ENCODE data around the gene ANO6.
"Not testable (repeated sequence)": the region's sequence is repeated elsewhere in the genome, so short reads cannot be mapped to it uniquely, and the experiment has no call there.

Gene ANO6

GRCh38 chr12:45215419-45216229 is at the start of gene ANO6:
TSS of gene ANO6 (plus strand) at chr12:45216095. CDS start at chr12:45216322, 227 bp downstream.
- Histone ChIP-seq H3K36me3 (peaks cover 2% of the 10 kb centered on the region; the same call in 1 of the 2 replicates), H3K9me3 (no peaks in the 10 kb centered on the region), H3K27me3 (no peaks in the 10 kb centered on the region), H3K4me3 (peak within 1 kb of the TSS; percentile 95), H4K20me1 (peaks cover 40% of the 10 kb centered on the region), H3K4me1 (peaks cover 47% of the 10 kb centered on the region), H3K4me2 (peak within 1 kb of the TSS; percentile 88), H3K9ac (peak within 1 kb of the TSS; percentile 92), H3K27ac (peak within 1 kb of the TSS; percentile 91)
- TF ChIP-seq Cebpa-rat (IDR thresholded peaks at IDR 0.05): no peak

- Histone ChIP-seq H3K4me1 (no peaks in the 10 kb centered on the region), H3K27ac (no peak overlapping the region), H3K4me2 (no peak overlapping the region), H3K36me3 (no peaks in the 10 kb centered on the region), H3K27me3 (no peaks in the 10 kb centered on the region), H3K9ac (no peak overlapping the region), H3K9me3 (no peaks in the 10 kb centered on the region), H4K20me1 (no peaks in the 10 kb centered on the region), H3K4me3 (no peak overlapping the region)
- no peak for TF ChIP-seq Cebpa-rat (IDR thresholded peaks at IDR 0.05)
Observed at GRCh38 chr12:45168976-45169375, 46.9 kb upstream of the ANO6 start.

- TF ChIP-seq Cebpa-rat (IDR thresholded peaks at IDR 0.05): no peak
- H3K9me3 ChIP-seq: peaks cover 11% of the 10 kb centered on the region
- H3K27ac ChIP-seq: no peak overlapping the region
- H3K4me2 ChIP-seq: no peak overlapping the region
- H4K20me1 ChIP-seq: no peaks in the 10 kb centered on the region
- peaks cover 6% of the 10 kb centered on the region for H3K36me3 ChIP-seq
- H3K9ac ChIP-seq: no peak overlapping the region
- H3K4me3 ChIP-seq: no peak overlapping the region
- no peaks in the 10 kb centered on the region for H3K4me1 ChIP-seq
- H3K27me3 ChIP-seq: no peaks in the 10 kb centered on the region
Observed at GRCh38 chr12:45170456-45171042, 45.3 kb upstream of the ANO6 start.

- H3K4me3 ChIP-seq, H3K4me2 ChIP-seq, H3K9ac ChIP-seq, H3K27ac ChIP-seq, H4K20me1 ChIP-seq, H3K4me1 ChIP-seq, H3K27me3 ChIP-seq: not testable (repeated sequence)
- Histone ChIP-seq H3K36me3 (peaks cover 24% of the 10 kb centered on the region), H3K9me3 (peaks cover 37% of the 10 kb centered on the region)
Observed at GRCh38 chr12:45173293-45173692, 42.6 kb upstream of the ANO6 start.

- Histone ChIP-seq H3K4me1 (no peaks in the 10 kb centered on the region), H4K20me1 (no peaks in the 10 kb centered on the region), H3K36me3 (peaks cover 32% of the 10 kb centered on the region), H3K4me2 (no peak overlapping the region), H3K9ac (no peak overlapping the region), H3K27me3 (no peaks in the 10 kb centered on the region), H3K9me3 (peaks cover 50% of the 10 kb centered on the region), H3K27ac (no peak overlapping the region), H3K4me3 (no peak overlapping the region)
- TF ChIP-seq Cebpa-rat (IDR thresholded peaks at IDR 0.05): no peak
Observed at GRCh38 chr12:45174595-45174994, 41.3 kb upstream of the ANO6 start.

- Histone ChIP-seq H3K27ac (no peak overlapping the region), H3K36me3 (peaks cover 32% of the 10 kb centered on the region), H3K9ac (no peak overlapping the region), H3K27me3 (no peaks in the 10 kb centered on the region), H3K4me2 (no peak overlapping the region), H3K4me1 (no peaks in the 10 kb centered on the region), H3K9me3 (peaks cover 53% of the 10 kb centered on the region), H4K20me1 (no peaks in the 10 kb centered on the region), H3K4me3 (no peak overlapping the region)
- no peak for TF ChIP-seq Cebpa-rat (IDR thresholded peaks at IDR 0.05)
Observed at GRCh38 chr12:45178771-45179170, 37.1 kb upstream of the ANO6 start.

- no peak overlapping the region for H3K4me3 ChIP-seq
- TF ChIP-seq Cebpa-rat (IDR thresholded peaks at IDR 0.05): no peak
- peaks cover 24% of the 10 kb centered on the region for H3K9me3 ChIP-seq
- no peak overlapping the region for H3K27ac ChIP-seq
- no peaks in the 10 kb centered on the region for H4K20me1 ChIP-seq
- H3K4me2 ChIP-seq: no peak overlapping the region
- H3K27me3 ChIP-seq: no peaks in the 10 kb centered on the region
- no peaks in the 10 kb centered on the region for H3K4me1 ChIP-seq
- peaks cover 10% of the 10 kb centered on the region; the same call in 1 of the 2 replicates for H3K36me3 ChIP-seq
- H3K9ac ChIP-seq: no peak overlapping the region
Observed at GRCh38 chr12:45182511-45182910, 33.4 kb upstream of the ANO6 start.

- Histone ChIP-seq H3K9ac (no peak overlapping the region), H3K4me1 (no peaks in the 10 kb centered on the region), H3K4me2 (no peak overlapping the region), H3K27me3 (no peaks in the 10 kb centered on the region), H4K20me1 (no peaks in the 10 kb centered on the region), H3K9me3 (peaks cover 17% of the 10 kb centered on the region), H3K27ac (no peak overlapping the region), H3K4me3 (no peak overlapping the region), H3K36me3 (0 out of 2 replicates have a peak, but pooled peaks cover 8% of the 10 kb centered on the region)
- no peak for TF ChIP-seq Cebpa-rat (IDR thresholded peaks at IDR 0.05)
Observed at GRCh38 chr12:45183246-45183645, 32.6 kb upstream of the ANO6 start.

- no peak overlapping the region for H3K4me2 ChIP-seq
Observed at GRCh38 chr12:45184147-45184963, 31.5 kb upstream of the ANO6 start.

More at GRCh38 chr12:45184147-45184963, 31.5 kb upstream of the ANO6 start:
- Histone ChIP-seq H3K27me3 (no peaks in the 10 kb centered on the region), H3K27ac (no peak overlapping the region), H3K9me3 (peaks cover 6% of the 10 kb centered on the region), H3K9ac (no peak overlapping the region), H4K20me1 (no peaks in the 10 kb centered on the region), H3K4me1 (no peaks in the 10 kb centered on the region), H3K4me3 (no peak overlapping the region), H3K36me3 (0 out of 2 replicates have a peak, but pooled peaks cover 1% of the 10 kb centered on the region)
- no peak for TF ChIP-seq Cebpa-rat (IDR thresholded peaks at IDR 0.05)
